ENCODE results near the gene RABGAP1.

Gene RABGAP1

DNA sequence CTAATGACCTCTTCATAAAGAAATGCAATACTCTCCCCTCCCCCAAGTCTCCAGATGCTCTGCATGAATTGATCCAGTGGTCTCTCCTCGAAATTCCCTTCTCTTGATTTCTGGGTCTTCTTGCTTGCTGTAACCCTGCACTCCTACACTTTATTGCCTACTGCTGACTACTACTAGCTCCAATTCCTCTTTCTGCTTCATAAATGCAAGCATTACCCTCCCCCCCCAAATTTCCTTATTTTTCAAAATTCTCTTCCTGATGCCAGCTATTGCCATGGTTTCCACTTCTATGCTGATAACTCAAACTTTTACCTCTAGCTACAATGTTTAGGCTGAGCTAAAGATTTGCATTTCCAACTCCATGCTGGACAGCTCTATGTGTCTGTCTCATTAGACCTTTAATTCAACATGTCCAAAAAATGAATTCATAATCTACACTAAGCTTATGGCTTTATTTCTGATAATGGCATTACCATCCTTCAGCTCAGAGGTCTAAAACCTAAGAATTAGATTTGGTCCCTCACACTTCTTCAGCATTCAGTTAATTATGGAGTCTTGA is 10.9 kb upstream of the RABGAP1 start:
- Histone ChIP-seq H3K9ac (ENCODE audit: low read length) (no peak overlapping the region), H3K4me1 (ENCODE audit: control insufficient read depth, insufficient read depth, low read length) (peaks cover 15% of the 10 kb centered on the region), H3K27me3 (ENCODE audit: control insufficient read depth, insufficient read depth, low read length) (no peaks in the 10 kb centered on the region), H3K4me3 (ENCODE audit: low read length) (no peak overlapping the region), H3K36me3 (ENCODE audit: control insufficient read depth, insufficient read depth, low read length) (no peaks in the 10 kb centered on the region), H3K9me3 (ENCODE audit: control insufficient read depth, low read length) (no peaks in the 10 kb centered on the region)

- H3K27me3 ChIP-seq (ENCODE audit: control insufficient read depth, insufficient read depth, low read length), result no peaks in the 10 kb centered on the region
- peak overlapping the region; percentile 81 for H3K4me3 ChIP-seq (ENCODE audit: low read length)
- H3K4me1 ChIP-seq (ENCODE audit: control insufficient read depth, insufficient read depth, low read length), result peaks cover 15% of the 10 kb centered on the region
- no peaks in the 10 kb centered on the region for H3K9me3 ChIP-seq (ENCODE audit: control insufficient read depth, low read length)
- H3K9ac ChIP-seq (ENCODE audit: low read length), result peak overlapping the region; percentile 98
- H3K36me3 ChIP-seq (ENCODE audit: control insufficient read depth, insufficient read depth, low read length), result no peaks in the 10 kb centered on the region
Measured at GRCh38 chr9:122930541-122931225, 10.1 kb upstream of the RABGAP1 start.

GRCh38 chr9:122931226-122932121 is 9.3 kb upstream of the RABGAP1 start, which contains the start of gene ZBTB26:
TSS of gene ZBTB26 (minus strand) at chr9:122931512. CDS start at chr9:122919934, 11,578 bp downstream.
- H3K27me3 ChIP-seq (ENCODE audit: control insufficient read depth, insufficient read depth, low read length), result no peaks in the 10 kb centered on the region
- peak within 1 kb of the TSS; percentile 81 for H3K4me3 ChIP-seq (ENCODE audit: low read length)
- peak within 1 kb of the TSS; percentile 98 for H3K9ac ChIP-seq (ENCODE audit: low read length)
- H3K9me3 ChIP-seq (ENCODE audit: control insufficient read depth, low read length), result no peaks in the 10 kb centered on the region
- H3K36me3 ChIP-seq (ENCODE audit: control insufficient read depth, insufficient read depth, low read length), result no peaks in the 10 kb centered on the region
- peaks cover 15% of the 10 kb centered on the region for H3K4me1 ChIP-seq (ENCODE audit: control insufficient read depth, insufficient read depth, low read length)

GRCh38 chr9:122936464-122936863 is 4.4 kb upstream of the RABGAP1 start:
- Histone ChIP-seq H3K36me3 (ENCODE audit: control insufficient read depth, insufficient read depth, low read length) (no peaks in the 10 kb centered on the region), H3K9ac (ENCODE audit: low read length) (no peak overlapping the region), H3K9me3 (ENCODE audit: control insufficient read depth, low read length) (no peaks in the 10 kb centered on the region), H3K4me3 (ENCODE audit: low read length) (no peak overlapping the region), H3K4me1 (ENCODE audit: control insufficient read depth, insufficient read depth, low read length) (peaks cover 16% of the 10 kb centered on the region), H3K27me3 (ENCODE audit: control insufficient read depth, insufficient read depth, low read length) (no peaks in the 10 kb centered on the region)

DNA sequence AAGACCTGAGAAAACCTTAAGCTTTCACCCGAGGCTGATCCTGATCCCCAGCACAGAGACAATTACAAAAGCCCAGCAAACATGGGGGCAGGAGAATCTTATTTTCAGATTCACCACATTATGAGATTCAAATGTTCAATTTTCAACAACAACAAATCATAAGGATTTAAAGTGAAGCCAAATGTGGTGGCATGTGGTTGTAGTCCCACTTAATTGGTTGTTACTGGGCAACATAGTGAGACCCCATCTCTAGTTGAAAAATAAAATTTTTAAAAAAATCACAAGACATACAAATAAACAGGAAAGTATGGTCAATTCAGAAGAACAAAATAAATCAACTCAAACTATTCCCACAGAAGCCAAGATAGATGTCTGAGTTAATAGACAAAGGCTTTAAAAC is 3.9 kb upstream of the RABGAP1 start:
- Histone ChIP-seq H3K9me3 (ENCODE audit: control insufficient read depth, low read length) (no peaks in the 10 kb centered on the region), H3K4me3 (ENCODE audit: low read length) (no peak overlapping the region), H3K27me3 (ENCODE audit: control insufficient read depth, insufficient read depth, low read length) (no peaks in the 10 kb centered on the region), H3K36me3 (ENCODE audit: control insufficient read depth, insufficient read depth, low read length) (no peaks in the 10 kb centered on the region), H3K4me1 (ENCODE audit: control insufficient read depth, insufficient read depth, low read length) (peaks cover 18% of the 10 kb centered on the region), H3K9ac (ENCODE audit: low read length) (no peak overlapping the region)

GRCh38 chr9:122939601-122940000 is 1.2 kb upstream of the RABGAP1 start:
- H3K9ac ChIP-seq (ENCODE audit: low read length), result no peak overlapping the region
- H3K36me3 ChIP-seq (ENCODE audit: control insufficient read depth, insufficient read depth, low read length), result no peaks in the 10 kb centered on the region
- H3K4me3 ChIP-seq (ENCODE audit: low read length), result no peak overlapping the region
- peaks cover 16% of the 10 kb centered on the region for H3K4me1 ChIP-seq (ENCODE audit: control insufficient read depth, insufficient read depth, low read length)
- H3K27me3 ChIP-seq (ENCODE audit: control insufficient read depth, insufficient read depth, low read length), result no peaks in the 10 kb centered on the region
- no peaks in the 10 kb centered on the region for H3K9me3 ChIP-seq (ENCODE audit: control insufficient read depth, low read length)

DNA sequence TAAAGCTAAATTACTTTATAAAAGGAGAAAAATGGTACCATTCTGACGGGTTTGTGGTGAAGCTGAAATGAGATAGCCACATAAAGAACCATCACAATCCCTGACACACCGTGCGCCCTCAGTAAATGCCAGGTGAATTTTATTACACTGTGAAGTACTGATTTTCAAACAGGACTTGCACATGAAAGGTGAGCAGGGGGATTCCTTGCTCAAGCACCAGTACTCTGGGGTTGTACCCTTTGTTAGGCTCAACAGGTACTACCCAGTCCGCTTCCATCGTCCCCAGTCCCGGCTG is 419 bp upstream of the RABGAP1 start:
- no peaks in the 10 kb centered on the region for H3K27me3 ChIP-seq (ENCODE audit: control insufficient read depth, insufficient read depth, low read length)
- no peaks in the 10 kb centered on the region for H3K36me3 ChIP-seq (ENCODE audit: control insufficient read depth, insufficient read depth, low read length)
- H3K4me1 ChIP-seq (ENCODE audit: control insufficient read depth, insufficient read depth, low read length), result peaks cover 22% of the 10 kb centered on the region
- peak overlapping the region; percentile 52 for H3K9ac ChIP-seq (ENCODE audit: low read length)
- H3K9me3 ChIP-seq (ENCODE audit: control insufficient read depth, low read length), result no peaks in the 10 kb centered on the region
- no peak overlapping the region for H3K4me3 ChIP-seq (ENCODE audit: low read length)

DNA sequence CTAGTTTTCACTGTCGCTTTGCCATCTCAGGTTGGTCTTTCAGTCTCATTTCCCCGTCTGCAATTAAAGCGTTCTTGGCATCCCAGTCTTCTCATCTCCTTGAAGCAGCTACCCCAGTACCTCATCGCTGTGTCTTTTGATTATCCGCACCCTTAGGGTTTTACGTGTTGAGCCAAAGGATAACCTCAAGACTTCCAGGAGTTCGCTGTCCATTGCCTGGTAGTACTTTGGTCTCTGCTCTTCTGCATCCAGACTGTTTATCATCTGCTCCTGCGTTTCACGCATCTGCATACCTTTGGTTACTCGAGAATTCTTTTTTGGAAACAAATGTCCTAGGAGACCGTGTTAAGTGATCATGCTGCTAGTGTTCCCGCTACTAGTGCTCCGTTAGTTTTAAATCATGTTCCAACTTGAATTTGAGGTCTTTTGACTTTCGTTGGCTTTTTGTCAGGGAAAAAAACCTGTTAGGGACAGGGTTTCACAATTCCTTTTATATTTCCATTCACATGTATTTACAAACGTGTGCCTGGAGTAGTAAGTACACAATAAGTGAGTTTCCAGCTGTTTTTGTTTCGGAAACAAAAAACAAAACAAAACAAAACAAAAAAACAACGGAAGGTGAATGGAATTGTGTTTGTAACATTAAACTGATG is 888 bp downstream of the RABGAP1 start:
- Histone ChIP-seq H3K36me3 (ENCODE audit: control insufficient read depth, insufficient read depth, low read length) (no peaks in the 10 kb centered on the region), H3K4me3 (ENCODE audit: low read length) (peak overlapping the region; percentile 94), H3K4me1 (ENCODE audit: control insufficient read depth, insufficient read depth, low read length) (peaks cover 29% of the 10 kb centered on the region), H3K9ac (ENCODE audit: low read length) (peak overlapping the region; percentile 93), H3K27me3 (ENCODE audit: control insufficient read depth, insufficient read depth, low read length) (no peaks in the 10 kb centered on the region), H3K9me3 (ENCODE audit: control insufficient read depth, low read length) (no peaks in the 10 kb centered on the region)

GRCh38 chr9:122944960-122945888 is 4.4 kb downstream of the RABGAP1 start:
- Histone ChIP-seq H3K4me1 (ENCODE audit: control insufficient read depth, insufficient read depth, low read length) (peaks cover 34% of the 10 kb centered on the region), H3K36me3 (ENCODE audit: control insufficient read depth, insufficient read depth, low read length) (no peaks in the 10 kb centered on the region), H3K9ac (ENCODE audit: low read length) (no peak overlapping the region), H3K4me3 (ENCODE audit: low read length) (no peak overlapping the region), H3K27me3 (ENCODE audit: control insufficient read depth, insufficient read depth, low read length) (no peaks in the 10 kb centered on the region), H3K9me3 (ENCODE audit: control insufficient read depth, low read length) (no peaks in the 10 kb centered on the region)

DNA sequence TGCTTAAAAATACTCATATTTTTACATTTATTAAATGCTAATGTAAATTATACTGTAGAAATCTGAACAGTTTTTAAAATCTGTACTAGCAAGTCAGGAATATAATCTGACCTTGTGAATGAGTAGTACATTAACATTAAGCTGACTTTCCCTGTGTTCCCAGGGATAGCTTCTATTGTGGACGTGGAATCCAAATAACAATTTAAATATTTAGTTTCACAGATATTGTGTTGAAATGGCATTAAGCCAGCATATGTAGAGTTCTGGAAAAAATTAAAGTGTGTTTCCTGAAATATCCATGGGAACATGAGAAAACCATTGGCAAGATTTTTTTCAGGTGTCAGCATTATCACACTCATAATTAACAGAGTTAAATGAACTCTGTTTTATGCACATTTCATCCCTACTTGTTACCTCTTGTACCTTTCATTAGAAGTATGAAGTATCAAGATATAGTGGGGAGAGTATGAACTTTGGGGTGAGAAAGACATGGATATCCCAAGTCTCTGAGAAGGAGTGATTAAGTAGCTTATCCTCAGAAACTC is 5.7 kb downstream of the RABGAP1 start:
- Histone ChIP-seq H3K4me3 (ENCODE audit: low read length) (no peak overlapping the region), H3K9ac (ENCODE audit: low read length) (no peak overlapping the region), H3K27me3 (ENCODE audit: control insufficient read depth, insufficient read depth, low read length) (no peaks in the 10 kb centered on the region), H3K4me1 (ENCODE audit: control insufficient read depth, insufficient read depth, low read length) (peaks cover 29% of the 10 kb centered on the region), H3K36me3 (ENCODE audit: control insufficient read depth, insufficient read depth, low read length) (no peaks in the 10 kb centered on the region), H3K9me3 (ENCODE audit: control insufficient read depth, low read length) (no peaks in the 10 kb centered on the region)

GRCh38 chr9:122948313-122948712 is 7.5 kb downstream of the RABGAP1 start:
- Histone ChIP-seq H3K36me3 (ENCODE audit: control insufficient read depth, insufficient read depth, low read length) (no peaks in the 10 kb centered on the region), H3K4me3 (ENCODE audit: low read length) (no peak overlapping the region), H3K27me3 (ENCODE audit: control insufficient read depth, insufficient read depth, low read length) (no peaks in the 10 kb centered on the region), H3K4me1 (ENCODE audit: control insufficient read depth, insufficient read depth, low read length) (peaks cover 22% of the 10 kb centered on the region), H3K9me3 (ENCODE audit: control insufficient read depth, low read length) (no peaks in the 10 kb centered on the region), H3K9ac (ENCODE audit: low read length) (no peak overlapping the region)
